Measurements from ENCODE around the gene DNAJC8. TPM values are rescaled to one million over a fixed set of nuclear protein-coding genes. Genes with fewer than 3 reads are reported as not detected.

The DNAJC8 gene
- total RNA-seq, 2 experiments from 2014 or later = 99.0 to 102 TPM

DNA sequence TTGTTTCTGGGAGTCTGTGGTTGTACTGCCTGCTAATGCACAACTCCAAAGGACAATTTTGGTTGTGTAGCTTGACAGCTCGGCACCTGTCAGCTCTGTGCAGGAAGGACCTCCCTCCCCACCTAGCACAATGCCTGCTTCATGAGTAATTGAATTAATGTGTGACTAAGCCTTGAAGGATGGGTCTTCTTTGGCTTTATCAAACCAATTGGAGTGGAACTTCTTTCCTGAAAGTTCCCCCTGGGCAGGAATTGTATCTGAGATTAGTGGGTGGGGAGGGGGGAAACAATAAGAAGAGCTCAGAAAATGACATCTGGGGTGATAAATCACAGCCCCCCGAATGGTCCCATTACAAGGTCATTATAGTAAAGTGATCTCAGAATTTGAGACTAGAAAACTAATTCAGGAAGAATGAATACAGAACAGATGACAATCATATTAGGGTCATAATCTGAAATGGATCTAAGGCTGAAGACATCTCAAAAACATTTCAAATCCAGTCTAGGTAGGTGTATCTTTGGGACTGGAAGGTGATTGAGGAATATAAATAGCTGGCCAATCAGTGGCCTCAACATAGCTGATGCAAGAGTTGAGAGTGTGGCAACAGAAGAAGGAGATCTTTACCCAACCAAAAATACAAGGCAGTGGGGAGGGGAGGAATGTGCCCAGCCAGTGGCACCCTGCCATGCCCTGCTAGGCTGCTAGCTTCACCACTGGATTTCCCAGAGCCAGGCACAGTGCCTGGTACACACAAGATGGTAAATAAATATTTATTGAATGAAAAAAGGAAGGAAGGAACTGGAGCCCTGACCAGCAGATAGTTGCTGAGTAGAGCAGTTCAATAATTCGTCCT lies 16.4 kb upstream of the DNAJC8 start:
- H3K27me3 Mint-ChIP-seq = no peaks in the 10 kb centered on the region

DNA sequence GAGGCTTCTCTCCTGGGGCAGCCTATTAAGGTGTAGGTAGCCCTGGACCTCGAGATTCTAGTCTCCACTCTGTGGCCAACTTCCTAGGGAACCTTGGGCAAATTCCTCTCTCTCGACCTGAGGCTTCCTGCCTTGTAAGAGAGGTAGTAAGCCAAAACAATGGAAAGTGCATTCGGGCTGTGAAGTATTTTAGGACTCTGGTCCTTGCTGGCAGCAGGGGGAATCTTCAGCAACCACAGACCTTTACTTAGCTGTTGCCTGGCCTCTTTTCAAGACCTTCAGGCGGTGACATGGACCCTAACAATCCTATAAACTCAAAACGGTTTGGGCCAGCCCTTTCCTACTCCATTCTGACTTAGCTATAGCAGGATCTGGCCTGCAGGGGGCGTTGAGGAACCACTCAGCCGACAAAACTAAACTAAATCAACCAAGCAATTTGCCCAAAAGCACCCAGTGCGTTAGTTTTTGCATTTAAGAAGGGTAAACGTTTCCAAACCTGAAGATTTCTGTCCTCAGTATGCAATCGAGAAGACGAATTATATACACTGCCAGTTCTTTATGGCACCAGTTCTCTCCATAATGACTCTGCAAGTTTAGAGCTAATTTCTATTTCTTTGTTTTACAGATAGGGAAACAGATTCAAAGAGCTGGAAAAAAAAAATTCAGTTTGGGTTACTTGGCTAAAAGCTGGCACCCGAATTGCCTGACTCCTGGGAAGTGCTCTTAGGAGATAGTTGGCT lies 15.6 kb upstream of the DNAJC8 start:
- H3K27ac Mint-ChIP-seq = peak overlapping the region; percentile 91

More for the DNA sequence above, 16.4 kb upstream of the DNAJC8 start:
- DNase-seq = peak; percentile 56
- intact Hi-C loops (cut with micrococcal nuclease) = loop anchor here (5.0 kb wide), 2 partner anchors 333 to 398 kb away; partner anchors contain the start of gene RNU11
- H3K27ac Mint-ChIP-seq = peak overlapping the region; percentile 91
- H3K36me3 Mint-ChIP-seq = no peaks in the 10 kb centered on the region
- H3K4me1 Mint-ChIP-seq (ENCODE audit: low read depth) = peaks cover 40% of the 10 kb centered on the region
- peak overlapping the region; percentile 85 for H3K4me3 Mint-ChIP-seq
- CTCF ChIA-PET = interaction anchor here (0.6 to 4.2 kb wide), 45 partner anchors 9 to 628 kb away, joined by 3 to 61 read pairs (median 4); partner anchors contain the start of genes ATP5IF1, MED18, RCC1 and SESN2
- POLR2A ChIA-PET = interaction anchor here (0.5 to 4.5 kb wide), 13 partner anchors 10 to 907 kb away, joined by 3 to 61 read pairs (median 6); partner anchors contain the start of genes ATP5IF1, EYA3, MED18 and RCC1
- no peaks in the 10 kb centered on the region for H3K9me3 Mint-ChIP-seq

DNA sequence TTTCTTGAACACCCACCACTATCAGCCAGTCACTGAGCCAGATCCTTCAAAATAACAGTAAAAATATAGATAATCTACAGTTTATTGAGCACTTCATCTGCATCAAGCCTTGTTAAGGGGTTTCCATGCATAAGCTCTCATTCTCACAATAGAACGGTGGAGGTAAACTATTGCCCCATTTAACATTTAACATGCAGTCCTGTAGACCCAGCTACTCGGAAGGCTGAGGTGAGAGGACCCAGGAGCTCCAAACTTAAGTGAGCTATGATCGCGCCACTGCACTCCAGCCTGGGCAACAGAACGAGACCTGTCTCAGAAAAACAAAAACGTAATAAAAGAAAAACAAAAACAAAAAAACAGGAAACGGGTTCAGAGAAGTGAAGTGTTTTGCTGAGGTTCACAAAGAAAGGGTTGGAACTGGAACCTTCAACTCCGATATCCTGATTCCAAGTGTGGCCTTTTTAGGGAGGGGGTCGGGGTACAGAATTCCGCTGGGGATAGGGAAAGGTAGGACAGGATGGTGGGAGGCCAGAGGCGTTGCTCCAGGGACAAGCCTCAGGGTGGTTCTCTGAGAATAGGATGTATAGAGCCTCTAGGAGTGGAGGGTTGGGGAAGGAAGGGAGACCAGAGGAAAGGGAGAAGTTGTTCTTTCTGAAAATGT lies 14.9 kb upstream of the DNAJC8 start:
- peaks cover 51% of the 10 kb centered on the region for H3K4me1 Mint-ChIP-seq (ENCODE audit: low read depth)
- intact Hi-C loops (cut with micrococcal nuclease) = loop anchor here (1.0 to 5.0 kb wide), 7 partner anchors 12 to 400 kb away; partner anchors contain the start of genes MED18, PHACTR4, RCC1 and RNU11
- H3K36me3 Mint-ChIP-seq = no peaks in the 10 kb centered on the region
- no peak for DNase-seq
- ChIA-PET POLR2A (interaction anchor here (0.5 to 4.5 kb wide), 7 partner anchors 12 to 400 kb away, joined by 3 to 61 read pairs (median 10); partner anchors contain the start of genes ATP5IF1, MED18, RCC1 and SESN2), CTCF (interaction anchor here (0.5 to 4.2 kb wide), 28 partner anchors 10 to 629 kb away, joined by 3 to 61 read pairs (median 6); partner anchors contain the start of genes ATP5IF1, EYA3, MED18 and RCC1)
- peak overlapping the region; percentile 85 for H3K4me3 Mint-ChIP-seq
- no peaks in the 10 kb centered on the region for H3K9me3 Mint-ChIP-seq
- H3K27me3 Mint-ChIP-seq = no peaks in the 10 kb centered on the region
- peak overlapping the region; percentile 91 for H3K27ac Mint-ChIP-seq

More for the DNA sequence above, 15.6 kb upstream of the DNAJC8 start:
- H3K9me3 Mint-ChIP-seq = no peaks in the 10 kb centered on the region
- no peaks in the 10 kb centered on the region for H3K27me3 Mint-ChIP-seq
- peak overlapping the region; percentile 85 for H3K4me3 Mint-ChIP-seq
- no peaks in the 10 kb centered on the region for H3K36me3 Mint-ChIP-seq
- POLR2A ChIA-PET = interaction anchor here (0.5 to 4.5 kb wide), 12 partner anchors 11 to 400 kb away, joined by 3 to 61 read pairs (median 7); partner anchors contain the start of genes ATP5IF1, EYA3, MED18 and RCC1
- H3K4me1 Mint-ChIP-seq (ENCODE audit: low read depth) = peaks cover 46% of the 10 kb centered on the region
- peak; percentile 92 for DNase-seq
- intact Hi-C loops (cut with micrococcal nuclease) = loop anchor here (1.0 to 5.0 kb wide), 5 partner anchors 11 to 399 kb away; partner anchors contain the start of genes MED18, PHACTR4, RNU11 and SESN2
- CTCF ChIA-PET = interaction anchor here (0.6 to 4.2 kb wide), 46 partner anchors 9 to 629 kb away, joined by 3 to 61 read pairs (median 4); partner anchors contain the start of genes ATP5IF1, EYA3, MED18 and RCC1

DNA sequence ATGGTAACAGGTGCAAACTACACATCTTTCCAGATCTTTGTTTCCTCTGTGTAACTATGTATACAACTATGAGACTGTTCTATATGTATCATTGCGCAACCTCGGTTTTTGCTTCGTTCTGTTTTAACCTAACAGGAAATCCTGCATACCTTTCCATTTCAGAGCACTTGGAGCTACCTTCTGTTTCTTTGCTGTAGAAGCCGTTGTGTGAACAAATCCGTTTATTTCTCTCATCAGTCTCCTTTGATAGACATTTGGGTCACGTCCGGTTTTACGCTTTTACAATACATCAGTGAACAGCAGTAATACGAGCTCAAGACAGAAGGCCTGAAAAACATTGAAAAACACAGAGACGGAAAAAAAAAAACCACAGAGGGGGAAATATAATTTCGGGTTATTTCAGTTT lies 13.6 kb upstream of the DNAJC8 start:
- CTCF ChIA-PET = interaction anchor here (0.7 to 4.2 kb wide), 3 partner anchors 12 to 155 kb away, joined by 3 to 27 read pairs (median 4); partner anchors contain the start of genes ATP5IF1 and SESN2
- H3K4me3 Mint-ChIP-seq = peak overlapping the region; percentile 85
- H3K9me3 Mint-ChIP-seq = no peaks in the 10 kb centered on the region
- H3K27me3 Mint-ChIP-seq = no peaks in the 10 kb centered on the region
- POLR2A ChIA-PET = interaction anchor here (0.7 to 4.5 kb wide), 15 partner anchors 10 to 456 kb away, joined by 3 to 34 read pairs (median 5); partner anchors contain the start of genes ATP5IF1, EYA3, MED18 and RCC1
- DNase-seq = peak; percentile 31
- peak overlapping the region; percentile 91 for H3K27ac Mint-ChIP-seq
- peaks cover 52% of the 10 kb centered on the region for H3K4me1 Mint-ChIP-seq (ENCODE audit: low read depth)
- H3K36me3 Mint-ChIP-seq = no peaks in the 10 kb centered on the region
- intact Hi-C loops (cut with micrococcal nuclease) = loop anchor here (1.0 to 5.0 kb wide), 5 partner anchors 10 to 401 kb away; partner anchors contain the start of genes ATP5IF1, RCC1 and RNU11

DNA sequence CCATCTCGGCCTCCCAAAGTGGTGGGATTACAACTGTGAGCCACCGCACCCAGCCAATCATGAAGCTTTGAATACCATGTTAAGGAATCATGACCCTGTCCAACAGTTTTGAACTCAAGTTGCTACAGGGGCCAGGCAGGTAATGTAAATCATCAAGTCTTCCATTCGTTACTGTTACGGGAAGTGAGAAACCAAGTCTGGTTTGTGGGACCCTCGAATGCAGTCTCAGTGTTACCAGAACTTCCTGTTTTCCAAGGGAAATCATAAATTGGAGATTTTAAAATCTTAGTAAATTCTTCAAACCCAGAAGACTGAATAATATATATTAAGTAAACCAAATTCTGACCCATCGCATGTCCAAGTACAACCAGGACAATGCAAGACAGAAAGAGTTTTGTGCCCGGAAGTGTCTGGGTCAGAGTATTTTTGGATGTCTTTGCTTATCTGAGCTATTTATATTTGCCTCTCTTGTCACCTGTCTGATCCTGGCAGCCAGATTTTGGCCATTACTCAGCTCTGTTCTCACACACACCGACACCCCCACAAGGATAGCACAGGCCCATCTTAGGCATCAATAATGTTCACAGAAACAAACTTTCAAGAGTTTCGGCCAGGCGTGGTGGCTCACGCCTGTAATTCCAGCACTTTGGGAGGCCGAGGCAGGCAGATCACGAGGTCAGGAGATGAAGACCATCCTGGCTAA lies 11.9 kb upstream of the DNAJC8 start:
- no peak overlapping the region for H3K4me3 Mint-ChIP-seq
- intact Hi-C loops (cut with micrococcal nuclease) = loop anchor here (5.0 kb wide), 2 partner anchors 338 to 403 kb away; partner anchors contain the start of gene RNU11
- DNase-seq = no peak
- CTCF ChIA-PET = interaction anchor here (0.6 to 1.5 kb wide), 3 partner anchors 10 to 156 kb away, joined by 3 to 4 read pairs (median 3); partner anchors contain the start of gene EYA3
- H3K27me3 Mint-ChIP-seq = no peaks in the 10 kb centered on the region
- peaks cover 53% of the 10 kb centered on the region for H3K4me1 Mint-ChIP-seq (ENCODE audit: low read depth)
- POLR2A ChIA-PET = interaction anchor here (1.2 to 3.4 kb wide), 6 partner anchors 8 to 266 kb away, joined by 3 to 34 read pairs (median 6); partner anchors contain the start of genes ATP5IF1 and SESN2
- no peaks in the 10 kb centered on the region for H3K9me3 Mint-ChIP-seq
- no peaks in the 10 kb centered on the region for H3K36me3 Mint-ChIP-seq
- peak overlapping the region; percentile 89 for H3K27ac Mint-ChIP-seq

DNA sequence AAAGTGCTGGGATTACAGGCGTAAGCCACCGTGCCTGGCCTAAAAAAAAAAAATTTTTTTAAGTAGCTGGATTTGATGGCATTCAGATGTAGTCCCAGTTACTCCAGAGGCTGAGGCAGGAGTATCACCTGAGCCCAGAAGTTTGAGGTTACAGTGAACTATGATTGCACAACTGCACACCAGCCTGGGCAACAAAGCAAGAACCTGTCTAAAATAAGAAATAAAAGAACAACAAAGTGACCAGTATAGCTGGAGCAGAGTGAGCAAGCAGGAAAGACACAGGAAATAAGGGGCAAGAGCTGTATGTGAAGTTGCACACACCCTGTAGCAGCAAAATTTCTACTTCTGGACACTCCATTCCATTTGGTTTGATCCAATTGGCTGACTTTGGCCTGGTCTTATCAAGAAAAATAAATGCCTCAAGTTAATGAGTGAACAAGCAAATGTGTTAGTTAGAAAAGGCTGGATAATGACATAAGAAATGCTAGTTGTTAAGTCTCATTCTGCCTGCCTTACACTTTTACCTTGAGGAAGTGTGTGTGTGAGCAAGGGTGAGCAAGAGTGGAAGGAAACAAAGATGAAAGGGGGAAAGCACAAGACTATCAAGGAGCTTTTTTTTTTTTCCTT lies 11.0 kb upstream of the DNAJC8 start:
- Mint-ChIP-seq H3K4me1 (ENCODE audit: low read depth) (peaks cover 44% of the 10 kb centered on the region), H3K36me3 (no peaks in the 10 kb centered on the region), H3K27ac (peak overlapping the region; percentile 89), H3K27me3 (no peaks in the 10 kb centered on the region), H3K4me3 (no peak overlapping the region), H3K9me3 (no peaks in the 10 kb centered on the region)
- intact Hi-C loops (cut with micrococcal nuclease) = no loop called here
- no peak for DNase-seq
- POLR2A ChIA-PET = interaction anchor here (1.0 to 3.4 kb wide), 4 partner anchors 7 to 16 kb away, joined by 3 to 34 read pairs (median 4); partner anchors contain the start of genes ATP5IF1 and SESN2
- CTCF ChIA-PET = interaction anchor here (0.6 to 1.5 kb wide), 4 partner anchors 9 to 1012 kb away, joined by 3 to 5 read pairs (median 4); partner anchors contain the start of gene EYA3

DNA sequence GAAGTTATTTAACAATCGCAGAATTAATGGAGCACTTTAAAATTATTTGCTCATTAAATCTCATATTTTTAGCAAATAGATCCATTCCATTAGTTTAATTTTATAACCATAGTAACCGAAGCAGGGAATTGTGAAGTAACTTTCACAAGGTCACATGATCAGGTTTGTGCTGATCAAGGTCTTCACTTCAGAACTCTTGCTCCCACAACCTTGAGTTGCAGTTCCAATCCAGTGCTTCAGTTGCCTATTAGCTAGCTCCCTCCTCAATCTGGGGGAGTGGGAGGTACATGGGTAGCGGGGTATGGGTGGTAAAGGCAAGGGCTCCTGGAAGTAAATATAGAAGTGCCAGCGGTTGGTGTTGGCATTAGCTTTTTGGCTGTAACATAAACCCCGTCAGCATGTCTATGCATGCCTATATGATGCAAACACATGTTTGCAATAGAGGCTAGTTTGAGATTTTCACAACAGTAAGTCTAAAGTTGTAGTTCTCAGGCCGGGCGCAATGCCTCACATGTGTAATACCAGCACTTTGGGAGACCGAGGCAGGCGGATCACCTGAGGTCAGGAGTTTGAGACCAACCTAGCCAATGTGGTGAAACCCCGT lies 8.9 kb upstream of the DNAJC8 start:
- no peak for DNase-seq
- H3K4me1 Mint-ChIP-seq (ENCODE audit: low read depth) = peaks cover 28% of the 10 kb centered on the region
- intact Hi-C loops (cut with micrococcal nuclease) = no loop called here
- no peak overlapping the region for H3K27ac Mint-ChIP-seq
- H3K27me3 Mint-ChIP-seq = no peaks in the 10 kb centered on the region
- CTCF ChIA-PET = no interaction called here
- H3K4me3 Mint-ChIP-seq = no peak overlapping the region
- no peaks in the 10 kb centered on the region for H3K9me3 Mint-ChIP-seq
- POLR2A ChIA-PET = no interaction called here
- H3K36me3 Mint-ChIP-seq = no peaks in the 10 kb centered on the region

DNA sequence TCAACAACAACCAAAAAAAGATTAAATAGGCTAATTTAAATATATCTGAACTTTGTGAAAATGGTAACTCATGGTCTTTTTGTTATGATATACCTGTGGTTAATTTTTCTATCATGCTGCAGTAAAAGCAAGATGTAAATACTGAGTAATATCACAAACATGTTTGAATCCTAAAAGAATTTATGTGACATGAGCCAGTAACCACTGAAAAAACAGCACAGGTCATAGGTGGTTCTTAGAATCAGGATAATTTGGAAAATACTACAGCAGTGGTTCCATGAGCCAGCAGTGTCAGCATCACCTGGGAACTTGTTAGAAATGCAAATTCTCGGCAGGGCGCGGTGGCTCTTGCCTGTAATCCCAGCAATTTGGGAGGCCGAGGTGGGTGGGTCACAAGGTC lies 7.2 kb upstream of the DNAJC8 start:
- Mint-ChIP-seq H3K9me3 (no peaks in the 10 kb centered on the region), H3K4me1 (ENCODE audit: low read depth) (peaks cover 25% of the 10 kb centered on the region), H3K36me3 (no peaks in the 10 kb centered on the region), H3K27ac (no peak overlapping the region), H3K27me3 (no peaks in the 10 kb centered on the region), H3K4me3 (no peak overlapping the region)
- intact Hi-C loops (cut with micrococcal nuclease) = no loop called here
- DNase-seq = no peak
- ChIA-PET CTCF (interaction anchor here (1.1 kb wide), 1 partner anchor 119 kb away, joined by 3 read pairs; no protein-coding TSS in a partner anchor), POLR2A (no interaction called here)

DNA sequence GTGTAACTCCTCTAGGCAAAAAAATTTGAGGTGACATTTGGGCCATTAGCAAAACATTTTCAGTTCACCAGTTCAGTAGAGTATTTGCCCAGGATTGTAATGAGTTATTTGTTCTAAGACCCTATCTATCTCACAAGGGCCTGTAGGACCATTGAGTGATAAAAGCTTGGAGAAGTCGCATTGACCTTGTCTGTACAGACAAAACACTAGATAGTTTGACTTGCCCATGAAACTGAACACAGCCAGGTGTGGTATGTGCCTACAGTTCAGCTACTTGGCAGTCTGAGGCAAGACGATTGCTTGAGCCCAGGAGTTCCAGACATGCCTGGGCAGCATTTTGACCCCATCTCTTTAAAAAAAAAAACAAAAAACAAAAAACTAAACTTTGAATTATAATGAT lies 6.2 kb upstream of the DNAJC8 start:
- no peaks in the 10 kb centered on the region for H3K27me3 Mint-ChIP-seq
- no peaks in the 10 kb centered on the region for H3K9me3 Mint-ChIP-seq
- POLR2A ChIA-PET = no interaction called here
- no peak overlapping the region for H3K4me3 Mint-ChIP-seq
- peaks cover 16% of the 10 kb centered on the region for H3K4me1 Mint-ChIP-seq (ENCODE audit: low read depth)
- intact Hi-C loops (cut with micrococcal nuclease) = no loop called here
- H3K36me3 Mint-ChIP-seq = no peaks in the 10 kb centered on the region
- CTCF ChIA-PET = no interaction called here
- no peak for DNase-seq
- H3K27ac Mint-ChIP-seq = no peak overlapping the region

Measured in activated CD4-positive, alpha-beta memory T cell treated with anti-CD3 and anti-CD28 coated beads for 36 hours (primary cell).